GM12873 (cell line): Measurements from ENCODE around the gene INAFM2.

Experiments
- CTCF ChIP-seq: IDR thresholded peaks from 2 replicates; pipeline ENCODE4 v1.5.1; 2012; ENCODE audit warnings: low read depth, mild to moderate bottlenecking, moderate library complexity, low read length, control low read depth; ENCODE audit not compliant: insufficient read depth; ENCODE audit errors: missing control alignments

Gene INAFM2

GRCh38 chr15:40309344-40309862, 14.1 kb upstream of the INAFM2 start:
- no peak for TF ChIP-seq CTCF

- TF ChIP-seq CTCF, result peak; percentile 88
These were observed 13.2 kb upstream of the INAFM2 start for GRCh38 chr15:40310001-40310959.

- no peak for TF ChIP-seq CTCF
These were observed 12.5 kb upstream of the INAFM2 start for GRCh38 chr15:40310993-40311392.

GRCh38 chr15:40312370-40313158, 10.9 kb upstream of the INAFM2 start:
- TF ChIP-seq CTCF, result no peak

- no peak for TF ChIP-seq CTCF
These were observed 9.7 kb upstream of the INAFM2 start for GRCh38 chr15:40313531-40314398.

- no peak for TF ChIP-seq CTCF
These were observed 8.7 kb upstream of the INAFM2 start for GRCh38 chr15:40314723-40315276.
